ENCODE results near the gene ARV1.
A peak's percentile ranks its signal among the peaks of the same experiment; 100 is the strongest.
"Not testable (repeated sequence)": the region's sequence is repeated elsewhere in the genome, so short reads cannot be mapped to it uniquely, and the experiment has no call there.

ARV1 gene

GRCh38 chr1:230976825-230977747 is 1.8 kb upstream of the ARV1 start:
- peak; percentile 76 for DNase-seq

GRCh38 chr1:230977761-230978490 is 968 bp upstream of the ARV1 start:
- DNase-seq, result no peak

GRCh38 chr1:230979389-230979716 is 459 bp downstream of the ARV1 start:
- peak; percentile 21 for DNase-seq

GRCh38 chr1:230979952-230980351 is 1.1 kb downstream of the ARV1 start:
- peak; percentile 41 for DNase-seq

GRCh38 chr1:230982696-230983095 is 3.8 kb downstream of the ARV1 start:
- DNase-seq, result no peak

GRCh38 chr1:230983811-230984210 is 4.9 kb downstream of the ARV1 start:
- DNase-seq, result no peak

GRCh38 chr1:230984622-230985515 is 6.0 kb downstream of the ARV1 start:
- DNase-seq, result not testable (repeated sequence)

GRCh38 chr1:230985711-230986110 is 6.8 kb downstream of the ARV1 start:
- no peak for DNase-seq

- DNase-seq, result no peak
These were observed 8.1 kb downstream of the ARV1 start for GRCh38 chr1:230986976-230987375.

- no peak for DNase-seq
These were observed 8.6 kb downstream of the ARV1 start for GRCh38 chr1:230987448-230987847.

GRCh38 chr1:230992100-230992774 is 13.3 kb downstream of the ARV1 start:
- DNase-seq, result no peak

- DNase-seq, result no peak
These were observed 16.0 kb downstream of the ARV1 start for GRCh38 chr1:230994860-230995259.

GRCh38 chr1:231000201-231000600 is 21.3 kb downstream of the ARV1 start:
- no peak for DNase-seq

GRCh38 chr1:231000639-231001038 is 21.7 kb downstream of the ARV1 start:
- no peak for DNase-seq

GRCh38 chr1:231001892-231002291 is 23.0 kb downstream of the ARV1 start:
- DNase-seq, result no peak

GRCh38 chr1:231007535-231007934 is 28.6 kb downstream of the ARV1 start:
- DNase-seq, result not testable (repeated sequence)

- no peak for DNase-seq
These were observed 32.5 kb downstream of the ARV1 start for GRCh38 chr1:231011360-231011759.

GRCh38 chr1:231011963-231012362 is 33.1 kb downstream of the ARV1 start:
- DNase-seq, result no peak

- no peak for DNase-seq
These were observed 34.6 kb downstream of the ARV1 start for GRCh38 chr1:231013391-231014015.

GRCh38 chr1:231016234-231016633 is 37.3 kb downstream of the ARV1 start:
- DNase-seq, result no peak

- no peak for DNase-seq
These were observed 38.1 kb downstream of the ARV1 start for GRCh38 chr1:231016966-231017365.

- DNase-seq, result no peak
These were observed 40.8 kb downstream of the ARV1 start for GRCh38 chr1:231019711-231020110.

Data from central memory CD4-positive, alpha-beta T cell (primary cell).